Heart left ventricle (tissue), 16 donors: ENCODE data around the gene SPINK8. TPM values are rescaled to one million over a fixed set of nuclear protein-coding genes. Genes with fewer than 3 reads are reported as not detected.

Experiments
- ATAC-seq, 4 donors: fragments of 200-7000 bp; cut with Tn5 transposase; one replicate each; pipeline ENCODE4 v1.9.1; 2020 to 2022; ENCODE audit warnings: moderate library complexity in 4 of 4, mild to moderate bottlenecking in 3 of 4, moderate number of reproducible peaks in 1 of 4
- DNase-seq, 5 donors: peaks; one replicate each; pipeline ENCODE4 v3.0.0-alpha.2; 2020
- H3K27ac ChIP-seq, 12 donors: fragments of 200-600 bp; sonication (generic) in 4 of 12; one replicate each; pipeline versions ENCODE4 v1.5.0 to v1.8.0; 2016 to 2022; ENCODE audit warnings: mild to moderate bottlenecking in 2 of 12
- H3K27me3 ChIP-seq, 9 donors: fragments of 200-600 bp; sonication (generic) in 2 of 9; one replicate each; pipeline versions ENCODE4 v1.5.1 to v1.8.0; 2016 to 2022; ENCODE audit warnings: mild to moderate bottlenecking in 3 of 9
- H3K36me3 ChIP-seq, 9 donors: fragments of 200-600 bp; sonication (generic) in 2 of 9; one replicate each; pipeline versions ENCODE4 v1.5.0 to v1.8.0; 2018 to 2022; ENCODE audit warnings: mild to moderate bottlenecking in 2 of 9
- H3K4me1 ChIP-seq, 12 donors: fragments of 200-600 bp; sonication (generic) in 4 of 12; one replicate each; pipeline versions ENCODE4 v1.5.0 to v1.8.0; 2016 to 2022; ENCODE audit warnings: mild to moderate bottlenecking in 3 of 12
- H3K4me3 ChIP-seq, 12 donors: fragments of 200-600 bp; sonication (generic) in 4 of 12; one replicate each; pipeline versions ENCODE4 v1.5.0 to v1.8.0; 2017 to 2022; ENCODE audit warnings: mild to moderate bottlenecking in 9 of 12, moderate library complexity in 4 of 12
- H3K9me3 ChIP-seq, 12 donors: fragments of 200-600 bp; sonication (generic) in 4 of 12; one replicate each; pipeline versions ENCODE4 v1.5.0 to v1.8.0; 2016 to 2022; ENCODE audit warnings: mild to moderate bottlenecking in 1 of 12
- CTCF ChIP-seq, 12 donors: fragments of 200-600 bp; sonication (generic) in 4 of 12; IDR thresholded peaks; one replicate each; pipeline versions ENCODE4 v1.5.0 to v1.8.0; 2018 to 2022; ENCODE audit warnings: antibody characterized with exemption in 12 of 12, mild to moderate bottlenecking in 5 of 12
- POLR2A ChIP-seq, 2 donors: fragments of 450-650 bp; IDR thresholded peaks; one replicate each; pipeline ENCODE4 v1.6.1; 2017; ENCODE audit warnings: antibody characterized with exemption in 2 of 2, mild to moderate bottlenecking in 2 of 2, moderate library complexity in 2 of 2
- WGBS, 4 donors: extraction: QIAGEN DNeasy Blood & Tissue Kit in 2 of 4; methylation state at CpG; one replicate each; pipeline versions ENCODE4 v1.1.5 to v1.1.7; 2013 to 2018; 5-methylcytosine and 5-hydroxymethylcytosine counted together
- intact Hi-C, 10 donors: fragments of 100-400 bp; cut with DNase I; formaldehyde crosslinking; loops; one replicate each; pipeline versions ENCODE4 v1.11.1 to v1.14.2; 2022
- polyA plus RNA-seq, 2 donors: library from polyadenylated mRNA; stranded (reverse); fragments of 200-250 nt; gene quantifications; one replicate each; pipeline ENCODE4 v1.2.3, GENCODE V29; 2013
- total RNA-seq, 9 donors: library from RNA; depleted of rRNA in 2 of 9; stranded (reverse); fragments of >200 nt in 2 of 9; fragmentation: NEBNext Ultra II Directional in 3 of 9; extraction: Animal tissue kit (Norgen Biotek cat#: 25700) in 3 of 9; gene quantifications; one replicate each; pipeline versions ENCODE4 v1.1.0 to v1.2.4, GENCODE V29; 2016 to 2023
- donor health status: ischemic (EF 13 %, LVEDD 7.1; RV severe dilation, severe dysfunction).
- donor health status: healthy with polysubstance abuse.
- donor health status: DM: no; HTN: yes; CAD: no.
- donor health status: DM: no; HTN: no; CAD: no.
- donor health status: ischemic (EF 25% LVEDD 6.9; RV normal size, moderate dysfunction).
- donor health status: ischemic (EF 25% LVEDD 5.7; RV mildly dilated, moderate dysfunction).
- donor health status: healthy.
- donor health status: DM: yes; HTN: yes; CAD: no.
- donor health status: ischemic (EF 35%, LVEDD 5.7; RV mildly dilated, moderate dysfunction).
- donor health status: nonischemic (EF 11% LVEDD 7.7; RV severe dilation, severe dysfunction).
- donor health status: DM: yes; HTN: yes; CAD: no.
- donor health status: PGD.
- donor health status: ischemic (EF 29% LVEDD 5.4; RV normal size, mild dysfunction).
- donor health status: nonischemic (EF 23%, LVEDD 6.1; RV moderate dilation, normal function).

The SPINK8 gene
- total and polyA plus RNA-seq, 11 donors: not detected

GRCh38 chr3:48285675-48286074, 47.8 kb downstream of the SPINK8 start:
- no peaks in the 10 kb centered on the region for H3K27me3 ChIP-seq
- intact Hi-C loops: no loop called here
- DNase-seq (no peak), ATAC-seq (no peak)
- 84 to 92% (median 90%) methylated on average over 1 of the region's 1 CpG for WGBS, 4 donors
- no peak overlapping the region for H3K4me3 ChIP-seq
- H3K27ac ChIP-seq: no peak overlapping the region
- peaks cover 0 to 6% (median 0%) of the 10 kb centered on the region in 12 donors for H3K9me3 ChIP-seq
- TF ChIP-seq CTCF (IDR thresholded peaks at IDR 0.05) (no peak), POLR2A (IDR thresholded peaks at IDR 0.05) (no peak)
- H3K36me3 ChIP-seq: peaks cover 0 to 12% (median 2%) of the 10 kb centered on the region in 9 donors
- H3K4me1 ChIP-seq: no peaks in the 10 kb centered on the region

- TF ChIP-seq CTCF (IDR thresholded peaks at IDR 0.05) (no peak), POLR2A (IDR thresholded peaks at IDR 0.05) (no peak)
- intact Hi-C loops: no loop called here
- no peak for ATAC-seq
- peaks cover 0 to 10% (median 0%) of the 10 kb centered on the region in 9 donors for H3K36me3 ChIP-seq
- no peaks in the 10 kb centered on the region for H3K4me1 ChIP-seq
- WGBS, 4 donors: 96 to 100% (median 99%) methylated on average over 1 of the region's 1 CpG
- no peak overlapping the region for H3K4me3 ChIP-seq
- H3K9me3 ChIP-seq: peaks cover 0 to 6% (median 0%) of the 10 kb centered on the region in 12 donors
- no peak for DNase-seq
- no peaks in the 10 kb centered on the region for H3K27me3 ChIP-seq
- no peak overlapping the region for H3K27ac ChIP-seq
These were observed 48.3 kb downstream of the SPINK8 start for GRCh38 chr3:48285132-48285531.

DNA sequence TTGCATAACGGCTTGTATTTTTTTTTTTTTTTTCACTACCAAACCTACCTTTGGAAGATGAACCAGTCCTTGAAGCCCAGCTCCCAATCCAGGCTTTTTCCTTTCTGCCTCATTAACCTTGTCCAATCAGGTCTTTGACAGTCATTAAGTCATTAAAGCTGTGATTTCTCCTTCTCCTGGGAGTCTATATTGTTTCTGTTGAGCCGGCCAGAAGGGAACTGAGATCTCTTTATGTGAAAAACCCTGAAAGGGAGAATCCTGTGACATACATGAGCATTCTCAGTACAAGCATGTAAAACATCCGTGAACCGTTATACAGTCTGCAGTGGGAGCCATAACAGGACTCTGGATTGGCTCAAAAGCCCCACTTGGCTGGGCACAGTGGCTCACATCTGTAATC, 52.6 kb downstream of the SPINK8 start:
- no peak overlapping the region for H3K4me3 ChIP-seq
- H3K36me3 ChIP-seq: no peaks in the 10 kb centered on the region
- 82 to 89% (median 86%) methylated on average over 4 of the region's 4 CpGs for WGBS, 4 donors
- intact Hi-C loops: no loop called here
- no peaks in the 10 kb centered on the region for H3K27me3 ChIP-seq
- H3K27ac ChIP-seq: no peak overlapping the region
- no peaks in the 10 kb centered on the region for H3K9me3 ChIP-seq
- DNase-seq (no peak), ATAC-seq (no peak)
- no peaks in the 10 kb centered on the region for H3K4me1 ChIP-seq
- TF ChIP-seq POLR2A (IDR thresholded peaks at IDR 0.05) (no peak), CTCF (IDR thresholded peaks at IDR 0.05) (no peak)

DNA sequence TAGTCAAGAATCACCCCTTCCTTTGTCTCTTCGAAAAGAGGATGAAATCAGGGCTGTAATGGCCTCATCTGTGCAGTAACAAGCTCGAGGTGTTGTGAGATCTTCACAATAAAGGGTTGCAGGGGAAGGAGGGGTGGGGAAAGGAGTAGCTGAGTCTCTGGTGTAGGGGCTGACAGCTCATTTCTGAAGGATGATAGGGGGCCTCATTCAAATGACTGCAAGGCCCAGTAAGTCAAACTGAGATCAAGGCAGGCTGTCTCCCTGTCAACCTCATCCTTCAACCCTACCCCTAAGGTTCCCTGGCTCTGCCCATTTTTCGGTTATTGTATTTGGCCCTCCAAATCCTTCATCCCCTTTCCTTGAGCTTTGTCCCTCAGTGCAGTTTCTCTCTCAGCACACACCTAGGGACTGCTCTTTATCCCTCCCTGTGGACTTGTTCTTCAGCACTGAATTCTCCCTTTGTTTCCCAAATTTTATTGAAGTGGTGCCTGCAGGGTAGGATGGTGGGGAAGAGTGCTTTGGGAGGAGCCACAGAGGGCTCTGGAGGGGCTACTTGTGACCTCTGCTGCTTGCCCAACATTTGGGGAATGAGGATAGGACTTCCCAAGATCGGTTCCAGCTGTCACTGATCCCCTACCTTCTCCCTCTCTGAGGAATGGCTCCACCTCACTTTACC, 54.4 kb downstream of the SPINK8 start:
- H3K9me3 ChIP-seq: no peaks in the 10 kb centered on the region
- intact Hi-C loops: loop anchor here in 6 of 10 donors (10.0 kb wide), 3 partner anchors 126 to 276 kb away; partner anchors contain the start of gene PFKFB4 (in 1 of the 6)
- H3K27me3 ChIP-seq: no peaks in the 10 kb centered on the region
- TF ChIP-seq CTCF (IDR thresholded peaks at IDR 0.05) (no peak), POLR2A (IDR thresholded peaks at IDR 0.05) (no peak)
- no peak for ATAC-seq
- no peak overlapping the region for H3K4me3 ChIP-seq
- no peak for DNase-seq
- H3K27ac ChIP-seq: no peak overlapping the region
- WGBS, 4 donors: 75 to 77% (median 76%) methylated on average over 4 of the region's 4 CpGs
- H3K36me3 ChIP-seq: no peaks in the 10 kb centered on the region
- H3K4me1 ChIP-seq: no peaks in the 10 kb centered on the region
